Fibroblast of skin of back (primary cell): ENCODE data around the gene SOX18.

Source experiments
- DNase-seq: peaks from one replicate; pipeline ENCODE4 v3.0.0-alpha.2; 2013

SOX18 gene

DNA sequence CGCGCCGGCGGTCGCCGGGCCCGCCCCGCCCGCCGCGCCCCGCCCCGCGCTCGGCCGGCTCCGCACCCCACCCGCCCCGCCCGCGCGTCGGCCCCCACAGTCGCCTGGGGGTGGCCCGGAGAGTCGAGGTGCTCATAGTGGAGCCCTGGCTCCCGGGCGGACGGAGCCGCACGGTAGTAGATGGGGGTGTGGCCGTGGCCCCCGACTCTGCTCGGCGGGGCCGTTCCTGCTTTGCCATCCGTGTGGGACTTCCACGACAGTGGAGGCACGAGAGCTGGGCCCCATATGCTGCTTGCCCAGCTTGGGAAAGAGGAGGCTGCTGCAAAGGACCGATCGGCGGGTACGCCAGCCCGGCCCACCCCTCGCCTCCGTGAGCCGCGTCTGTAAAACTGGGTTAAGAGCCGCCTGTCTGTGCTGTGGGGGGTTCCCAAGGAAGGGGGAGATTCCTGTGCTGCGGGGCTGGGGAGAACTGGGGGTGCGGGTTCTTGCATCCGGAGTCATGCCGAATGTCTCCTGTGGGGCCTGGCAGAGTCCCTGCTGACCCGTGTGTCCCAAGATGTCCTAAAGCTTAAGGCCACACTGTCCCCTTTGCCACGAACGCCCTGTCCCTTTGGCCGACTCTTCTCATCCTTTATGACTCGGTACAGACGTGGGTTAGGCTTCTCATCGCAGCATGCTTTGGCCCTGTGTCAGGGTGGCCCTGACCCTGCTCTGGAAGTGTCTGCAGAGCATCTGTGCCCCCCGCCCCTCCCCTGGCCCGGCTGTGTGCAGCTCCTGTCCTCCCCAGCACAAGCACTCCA is 30.8 kb upstream of the SOX18 start, which contains the start of gene OPRL1:
OPRL1 (plus strand) TSS at position 70 of the 800 bp plus-strand sequence. CDS start 12,639 bp downstream, outside the sequence.
- no peak for DNase-seq

DNA sequence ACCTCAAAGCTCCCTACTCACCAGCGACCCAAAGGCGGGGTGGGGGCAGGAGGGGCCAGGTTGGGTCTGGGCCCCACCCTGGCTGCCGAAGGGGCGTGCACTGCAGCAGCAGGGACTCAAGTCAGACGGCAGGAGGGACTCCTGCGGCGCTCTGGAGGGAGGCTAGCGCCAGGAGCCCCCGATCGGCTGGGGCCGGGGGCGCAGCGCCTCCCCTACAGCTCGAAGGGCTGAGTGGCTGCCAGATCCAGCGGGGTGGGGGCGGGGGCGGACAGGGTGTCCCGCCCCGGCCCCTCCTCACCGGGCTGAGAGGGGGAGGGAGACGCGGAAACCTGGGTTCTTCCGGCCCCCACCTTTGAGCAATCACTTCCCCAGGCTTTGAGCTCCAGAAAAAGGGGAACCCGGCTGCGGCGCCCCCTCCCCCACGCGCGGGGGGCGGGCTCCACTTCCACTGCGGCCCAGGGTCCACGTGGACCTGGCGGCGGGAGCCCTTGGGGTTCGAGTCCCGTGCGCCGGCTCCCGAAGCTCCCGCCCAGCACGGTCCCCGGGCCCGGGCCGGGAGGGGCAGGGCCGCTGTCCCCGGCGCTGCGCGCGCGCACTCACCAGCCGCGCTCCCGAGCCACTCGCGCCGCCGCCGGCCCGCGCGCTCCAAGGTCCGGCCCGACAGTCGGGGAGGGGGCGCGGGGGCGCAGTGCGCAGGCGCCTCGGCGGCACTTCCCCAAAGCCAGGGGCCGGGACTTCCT is 30.0 kb upstream of the SOX18 start, which contains the start of gene RGS19:
RGS19 (minus strand) TSS at position 246 of the 740 bp plus-strand sequence. CDS start 2,632 bp downstream, outside the sequence.
- peak; percentile 76 for DNase-seq

DNA sequence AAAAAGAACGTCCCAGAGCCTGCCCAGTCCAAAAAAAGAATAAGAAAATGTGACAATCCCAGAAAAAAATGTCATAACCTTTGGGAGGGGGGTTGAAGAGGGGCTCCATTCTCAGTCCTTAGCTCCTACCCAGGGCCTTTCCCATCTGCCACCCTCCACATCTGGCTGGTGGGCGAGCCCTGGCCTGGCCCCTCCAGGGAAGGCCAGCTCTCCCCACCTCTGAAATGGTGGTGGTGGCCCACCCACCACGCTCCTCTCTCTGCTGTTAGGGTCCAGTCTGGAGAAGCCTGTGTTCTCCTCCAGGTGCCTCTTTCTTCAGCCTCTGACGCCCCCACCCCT is 29.5 kb upstream of the SOX18 start:
- no peak for DNase-seq

DNA sequence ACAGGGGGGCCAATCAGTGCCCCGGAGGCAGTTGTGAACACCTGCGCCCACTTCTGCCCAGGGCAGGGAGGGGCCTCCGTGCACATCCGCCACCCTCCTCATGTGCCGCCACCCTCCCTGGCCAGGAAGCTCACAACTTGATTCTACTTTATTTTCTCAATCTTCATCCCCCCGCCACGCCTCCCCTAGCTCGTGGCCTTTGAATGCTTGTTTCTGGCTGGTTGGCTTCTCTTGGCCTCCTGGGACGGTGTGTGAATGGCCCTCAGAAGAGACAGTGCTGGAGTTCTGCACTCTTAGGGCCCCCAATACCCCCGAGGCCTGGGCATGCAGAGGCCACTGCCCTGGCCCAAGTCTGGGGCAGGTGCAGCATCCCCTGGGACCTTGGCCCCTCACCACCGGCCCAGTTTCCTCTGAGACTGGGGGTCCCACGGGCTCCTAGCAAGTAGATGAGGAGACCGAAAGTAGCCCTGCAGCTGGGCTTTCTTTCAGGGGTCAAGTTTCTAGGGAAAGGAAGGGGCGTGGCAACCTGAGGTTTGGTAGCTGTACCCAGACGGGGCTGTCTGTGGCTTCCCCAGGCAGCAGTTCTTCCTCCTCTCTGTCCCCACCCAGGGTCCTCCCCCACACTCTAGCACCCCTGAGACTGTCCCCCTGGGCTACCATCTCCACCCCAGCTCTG is 28.6 kb upstream of the SOX18 start:
- DNase-seq = no peak

DNA sequence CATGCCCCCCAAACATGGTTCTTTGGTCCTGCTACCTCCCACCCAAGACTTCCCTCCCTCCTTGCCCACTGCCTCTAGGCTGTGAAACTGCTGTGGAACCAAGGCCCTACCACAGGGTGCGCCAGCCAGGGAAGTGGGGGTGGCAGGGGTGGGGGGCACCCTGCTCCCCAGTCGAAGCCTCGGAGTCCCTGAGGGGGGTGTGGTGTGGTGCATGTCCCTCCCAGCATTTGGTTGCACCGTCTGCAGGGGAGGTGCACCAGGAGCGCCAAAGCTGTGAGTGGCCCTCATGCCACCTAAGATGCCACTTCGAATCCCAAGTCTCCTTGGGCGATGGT is 28.1 kb upstream of the SOX18 start:
- DNase-seq = no peak

DNA sequence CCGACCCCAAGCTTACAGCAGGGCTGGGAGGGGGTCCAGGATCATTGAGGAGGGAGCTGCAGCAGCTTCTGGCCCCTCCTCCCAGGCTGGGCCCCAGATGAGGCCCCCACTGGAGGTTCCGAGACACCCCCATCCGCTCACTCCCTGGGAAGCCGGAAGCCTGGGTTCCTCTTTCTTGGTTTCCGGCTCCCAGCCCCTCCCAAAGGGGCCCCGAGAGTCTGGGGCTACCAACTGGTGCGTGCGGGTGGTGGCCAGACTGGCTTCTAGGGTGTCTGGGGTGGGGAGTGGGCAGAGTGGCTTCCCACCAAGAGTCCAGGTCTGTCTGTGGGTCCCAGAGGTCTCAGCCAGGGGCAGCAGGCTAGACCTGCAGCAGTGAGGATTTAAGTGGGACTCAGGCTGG is 27.7 kb upstream of the SOX18 start:
- no peak for DNase-seq

DNA sequence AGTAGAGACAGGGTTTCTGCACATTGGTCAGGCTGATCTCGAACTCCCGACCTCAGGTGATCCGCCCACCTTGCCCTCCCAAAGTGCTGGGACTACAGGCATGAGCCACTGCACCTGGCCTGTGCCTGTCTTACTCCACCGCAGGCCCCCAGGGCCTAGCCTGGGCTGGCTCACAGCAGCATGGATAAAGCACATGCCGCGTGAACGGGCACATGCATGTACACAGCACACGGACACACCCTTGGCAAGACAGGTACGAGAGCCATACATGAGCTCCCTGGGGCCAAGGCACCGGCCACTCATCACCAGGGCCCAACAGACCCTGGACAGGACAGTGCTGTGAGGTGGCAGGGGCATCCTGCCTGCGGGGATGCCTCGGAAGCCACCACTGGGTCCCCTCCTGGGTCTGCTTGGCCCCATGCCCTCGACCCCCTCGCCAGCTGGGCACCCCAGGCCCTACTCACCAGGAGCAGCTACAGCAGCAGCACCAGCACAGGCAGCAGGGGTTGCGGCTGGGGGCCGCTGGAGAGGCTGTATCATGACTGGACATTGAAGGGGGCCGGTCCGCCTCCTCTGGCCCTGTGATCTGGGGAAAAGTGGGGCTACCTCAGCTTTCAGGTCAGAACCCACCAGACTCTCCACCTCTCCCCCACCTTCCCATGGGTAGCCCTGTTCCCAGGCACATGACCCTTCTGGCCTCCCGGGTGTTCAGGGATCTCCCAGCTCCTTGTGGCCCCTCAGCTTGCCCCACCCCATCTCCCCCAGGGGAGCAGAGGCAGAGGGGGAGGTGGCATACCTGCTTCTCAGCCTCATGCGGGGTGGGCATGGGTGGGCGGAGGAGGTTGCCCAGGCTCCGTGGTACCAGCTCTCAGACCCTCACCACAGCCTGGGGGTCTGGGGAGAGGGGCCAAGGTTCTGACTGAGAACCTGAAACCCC is 26.9 kb upstream of the SOX18 start:
- no peak for DNase-seq

DNA sequence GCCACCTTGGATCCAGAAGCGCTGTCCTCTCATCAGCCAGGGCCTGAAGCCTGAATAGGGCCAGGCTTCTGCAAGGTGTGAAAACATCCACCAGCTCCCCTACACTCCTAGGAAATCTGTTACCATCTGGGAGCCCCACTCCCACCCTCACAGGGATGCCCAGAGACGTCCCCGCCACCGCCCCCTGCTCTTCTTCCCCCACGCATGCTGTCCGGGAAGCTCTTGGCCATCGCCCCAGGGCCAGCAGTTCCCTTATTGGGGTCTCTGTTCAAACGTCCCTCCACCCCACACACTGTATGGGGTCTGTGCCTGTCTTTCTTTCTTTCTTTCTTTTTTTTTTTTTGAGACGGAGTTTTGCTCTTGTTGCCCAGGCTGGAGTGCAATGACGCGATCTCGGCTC is 26.1 kb upstream of the SOX18 start:
- no peak for DNase-seq

DNA sequence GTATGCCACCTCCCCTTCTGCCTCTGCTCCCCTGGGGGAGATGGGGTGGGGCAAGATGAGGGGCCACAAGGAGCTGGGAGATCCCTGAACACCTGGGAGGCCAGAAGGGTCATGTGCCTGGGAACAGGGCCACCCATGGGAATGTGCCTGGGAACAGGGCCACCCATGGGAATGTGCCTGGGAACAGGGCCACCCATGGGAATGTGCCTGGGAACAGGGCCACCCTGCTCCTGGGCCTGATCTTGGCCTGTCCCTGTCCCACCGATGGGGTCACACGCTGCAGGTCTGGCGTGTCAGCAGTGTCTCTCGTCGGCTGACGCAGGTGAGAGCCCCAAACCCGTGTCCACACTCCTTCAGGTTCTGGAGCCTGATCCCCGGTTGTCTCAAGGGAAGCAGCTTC is 25.5 kb upstream of the SOX18 start:
- no peak for DNase-seq

DNA sequence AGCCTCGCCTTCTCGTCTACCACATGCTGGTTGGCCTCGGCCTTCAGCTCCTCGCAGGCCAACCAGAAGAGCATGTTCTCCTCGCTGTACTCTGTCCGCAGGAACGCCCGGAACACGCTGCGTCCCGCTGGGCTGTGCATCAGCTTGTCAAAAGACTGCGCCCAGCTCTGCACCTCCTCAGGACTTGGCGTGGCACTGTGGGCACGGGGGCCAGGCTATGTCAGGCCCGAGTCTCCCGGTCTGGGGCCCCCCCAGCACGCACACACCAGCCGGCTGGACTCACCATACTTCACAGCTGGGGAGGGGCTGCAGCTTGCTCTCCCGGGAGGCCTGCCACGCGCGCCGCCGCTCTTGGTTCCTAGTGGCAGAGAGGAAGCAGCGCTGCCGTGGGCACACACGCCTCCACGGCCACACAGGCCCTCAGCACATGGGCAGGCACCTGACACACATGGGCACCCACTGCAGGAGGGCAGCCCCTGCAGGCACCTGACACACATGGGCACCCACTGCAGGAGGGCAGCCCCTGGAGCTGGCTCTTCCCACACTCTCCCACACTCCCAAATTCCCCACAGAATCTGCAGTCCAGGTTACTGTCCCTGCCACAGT is 24.8 kb upstream of the SOX18 start:
- DNase-seq = no peak

DNA sequence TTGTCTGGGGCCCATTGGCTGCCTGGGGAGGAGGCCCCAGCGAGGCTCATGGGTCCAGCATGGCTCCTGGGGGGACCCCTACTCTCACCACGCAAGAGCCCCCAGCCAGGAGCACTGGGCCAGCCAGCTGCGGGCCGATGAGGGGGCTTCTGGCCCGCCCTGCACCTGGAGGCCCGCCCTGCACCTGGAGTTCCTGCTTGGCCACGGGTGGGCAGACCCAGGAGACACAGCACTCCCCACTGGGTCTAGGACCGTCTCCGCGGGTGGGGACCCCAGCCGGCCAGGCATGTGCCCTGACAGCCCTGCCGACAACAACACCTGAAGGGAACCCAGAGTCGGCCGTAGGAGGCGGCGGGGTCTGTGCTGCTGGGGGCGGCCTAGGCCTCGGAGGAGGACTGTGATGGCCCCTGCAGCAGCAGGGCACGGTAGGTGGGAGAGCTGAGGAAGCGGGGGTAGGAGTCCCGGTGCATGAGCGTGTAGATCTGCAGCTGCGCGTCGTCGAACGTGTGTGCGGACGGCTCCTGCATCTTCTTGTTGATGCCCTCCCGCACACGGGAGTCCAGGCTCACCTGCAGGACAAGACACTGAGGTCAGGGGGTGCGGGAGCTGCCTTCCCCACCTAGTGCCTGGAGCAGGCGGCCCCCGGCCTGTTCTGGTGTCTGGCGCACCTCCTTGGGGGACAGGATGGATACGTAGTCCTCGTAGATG is 24.2 kb upstream of the SOX18 start:
- no peak for DNase-seq

DNA sequence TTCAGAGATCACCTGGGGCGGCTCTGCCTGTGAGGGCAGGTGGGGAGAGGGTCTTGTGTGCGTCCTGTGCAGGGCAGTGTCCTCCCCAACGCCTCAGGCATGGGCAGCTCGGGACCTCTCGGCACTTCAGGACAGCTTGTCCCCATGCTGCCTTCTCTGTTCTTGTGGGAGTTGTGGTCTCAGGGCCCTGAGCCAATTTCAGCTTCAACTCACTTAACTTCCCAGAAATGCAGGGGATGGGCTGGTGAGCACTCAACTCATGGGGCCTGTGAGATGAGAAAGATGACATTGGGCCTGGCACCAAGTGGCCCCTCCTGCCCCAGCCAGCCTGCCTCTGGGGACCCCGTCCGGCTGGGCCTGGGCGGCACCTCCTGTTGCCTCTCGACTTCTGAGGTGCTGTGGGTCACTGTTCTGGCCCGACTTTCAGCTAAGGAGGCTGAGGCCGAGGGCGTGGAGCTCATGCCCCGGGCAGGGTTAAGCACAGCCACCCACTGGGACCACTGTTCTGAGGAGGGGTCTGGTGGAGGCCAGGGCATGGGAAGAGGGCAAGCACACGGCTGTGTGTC is 23.1 kb upstream of the SOX18 start:
- DNase-seq = no peak

DNA sequence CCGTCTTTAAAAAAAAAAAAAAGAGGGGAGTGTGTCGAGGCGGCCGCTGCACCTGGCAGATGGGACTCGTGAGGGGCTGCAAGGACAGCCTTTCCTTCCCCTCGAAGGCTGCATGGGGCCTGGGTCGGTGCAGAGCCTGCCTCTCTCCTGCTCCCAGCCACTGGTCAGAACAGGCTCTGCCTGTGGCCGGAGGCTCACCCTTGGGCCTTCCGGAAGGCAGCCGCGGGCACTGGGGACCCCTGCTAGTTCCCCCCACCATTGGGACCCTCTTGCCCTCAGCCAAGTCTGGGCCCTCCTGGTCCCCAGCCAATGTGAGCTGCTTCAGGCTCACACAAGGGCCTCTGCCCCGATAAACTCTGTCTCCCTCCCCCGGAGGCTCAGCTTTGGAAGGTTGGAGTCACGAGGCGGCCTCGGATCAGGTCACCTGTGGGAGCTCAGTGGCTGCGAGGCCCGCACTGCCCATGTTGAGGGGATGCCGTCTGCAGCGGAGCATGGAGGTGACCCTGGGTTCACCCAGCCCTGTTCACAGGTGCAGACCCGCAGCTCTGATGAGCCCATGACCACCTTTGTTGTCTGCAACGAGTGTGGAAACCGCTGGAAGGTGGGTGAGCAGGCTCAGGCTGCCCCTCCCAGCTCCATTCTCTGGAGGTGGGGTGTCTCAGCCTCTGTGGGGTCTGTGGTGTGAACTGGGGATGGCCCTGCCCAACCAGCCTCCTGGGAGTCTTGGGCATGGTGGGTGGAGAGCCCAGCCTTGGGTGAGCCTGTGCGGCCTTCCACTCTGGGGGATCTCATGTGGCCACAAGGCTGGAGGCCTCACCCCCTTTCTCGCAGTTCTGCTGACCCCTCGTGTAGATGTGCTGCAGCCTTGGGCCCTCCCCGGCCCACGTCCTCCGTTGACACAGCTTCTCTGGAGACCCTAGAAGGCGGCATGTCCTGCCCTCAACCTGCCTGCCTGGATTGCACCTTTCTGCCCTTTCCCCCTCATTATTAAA is 22.2 kb upstream of the SOX18 start:
- no peak for DNase-seq

DNA sequence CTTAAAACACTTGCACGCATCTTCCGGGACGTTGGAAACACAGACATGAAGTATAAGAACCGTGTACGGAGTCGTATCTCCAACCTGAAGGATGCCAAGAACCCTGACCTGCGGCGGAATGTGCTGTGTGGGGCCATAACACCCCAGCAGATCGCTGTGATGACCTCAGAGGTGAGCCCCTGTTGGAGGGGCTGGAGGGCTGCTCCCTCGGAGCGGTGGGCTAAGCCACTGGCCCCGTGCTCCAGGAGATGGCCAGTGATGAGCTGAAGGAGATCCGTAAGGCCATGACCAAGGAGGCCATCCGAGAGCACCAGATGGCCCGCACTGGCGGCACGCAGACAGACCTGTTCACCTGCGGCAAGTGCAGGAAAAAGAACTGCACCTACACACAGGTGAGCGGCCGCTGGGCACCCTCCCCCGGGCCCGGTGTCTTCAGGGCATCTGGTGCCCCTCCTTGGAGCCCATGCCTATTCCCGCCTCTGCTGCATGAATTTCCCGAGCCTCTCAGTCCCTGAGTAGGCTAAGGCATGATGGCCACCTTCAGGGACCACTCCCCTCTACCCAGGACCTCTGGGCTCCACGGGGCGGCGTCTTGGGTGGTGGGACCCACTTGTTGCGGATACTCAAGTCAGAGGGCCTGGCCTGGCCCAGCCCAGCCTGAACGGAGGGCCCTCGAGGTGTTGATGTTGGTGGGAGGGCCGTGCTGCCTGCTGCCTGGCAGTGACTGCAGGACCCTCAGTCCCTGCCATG is 21.0 kb upstream of the SOX18 start:
- DNase-seq = no peak

DNA sequence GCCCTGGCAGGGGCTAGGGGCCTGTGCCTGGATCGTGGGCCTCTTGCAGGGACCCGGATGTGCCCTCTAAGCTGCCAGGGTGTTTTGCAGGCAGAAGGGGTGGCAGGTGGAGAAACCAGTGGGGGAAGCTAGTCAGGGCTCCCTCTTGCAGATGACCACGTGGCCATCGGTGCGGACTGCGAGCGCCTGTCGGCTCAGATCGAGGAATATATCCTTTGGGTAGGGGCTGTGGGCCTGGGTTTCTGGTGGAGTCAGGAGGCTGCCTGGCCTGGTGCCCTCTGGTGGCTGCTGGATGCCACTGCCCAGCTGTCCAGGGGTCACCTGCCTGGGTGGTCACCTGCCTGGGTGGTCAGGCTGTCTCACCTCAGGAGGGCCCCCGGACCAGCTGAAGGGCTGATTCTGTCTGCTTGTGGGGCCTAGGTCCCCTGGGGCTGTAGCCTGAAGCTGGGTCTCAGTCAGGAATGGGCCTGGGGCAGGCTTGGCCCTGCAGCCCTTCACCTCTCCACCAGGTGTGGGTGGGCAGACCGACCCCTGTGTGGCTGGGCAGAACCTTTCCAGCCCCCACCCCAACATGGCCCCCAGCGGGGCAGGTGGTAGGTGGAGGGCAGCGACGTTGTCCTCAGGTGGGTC is 20.3 kb upstream of the SOX18 start:
- DNase-seq = no peak

DNA sequence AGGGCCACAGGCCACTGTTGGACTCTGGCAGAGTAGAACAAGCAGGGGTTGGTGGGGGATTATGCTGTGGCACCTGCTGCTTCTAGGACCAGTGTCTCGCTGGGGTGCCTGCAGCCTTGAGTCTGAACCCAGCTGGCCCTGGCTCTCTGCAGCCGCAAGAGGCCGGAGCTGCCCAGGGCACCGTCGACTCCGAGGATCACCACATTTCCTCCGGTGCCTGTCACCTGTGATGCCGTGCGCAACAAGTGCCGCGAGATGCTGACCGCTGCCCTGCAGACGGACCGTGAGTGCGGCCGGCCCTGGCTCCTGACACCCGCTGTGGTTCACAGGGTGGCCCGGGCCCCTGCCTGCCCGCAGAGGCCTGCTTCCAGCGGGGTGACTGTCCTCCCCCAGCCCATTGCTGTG is 19.8 kb upstream of the SOX18 start:
- DNase-seq = no peak

DNA sequence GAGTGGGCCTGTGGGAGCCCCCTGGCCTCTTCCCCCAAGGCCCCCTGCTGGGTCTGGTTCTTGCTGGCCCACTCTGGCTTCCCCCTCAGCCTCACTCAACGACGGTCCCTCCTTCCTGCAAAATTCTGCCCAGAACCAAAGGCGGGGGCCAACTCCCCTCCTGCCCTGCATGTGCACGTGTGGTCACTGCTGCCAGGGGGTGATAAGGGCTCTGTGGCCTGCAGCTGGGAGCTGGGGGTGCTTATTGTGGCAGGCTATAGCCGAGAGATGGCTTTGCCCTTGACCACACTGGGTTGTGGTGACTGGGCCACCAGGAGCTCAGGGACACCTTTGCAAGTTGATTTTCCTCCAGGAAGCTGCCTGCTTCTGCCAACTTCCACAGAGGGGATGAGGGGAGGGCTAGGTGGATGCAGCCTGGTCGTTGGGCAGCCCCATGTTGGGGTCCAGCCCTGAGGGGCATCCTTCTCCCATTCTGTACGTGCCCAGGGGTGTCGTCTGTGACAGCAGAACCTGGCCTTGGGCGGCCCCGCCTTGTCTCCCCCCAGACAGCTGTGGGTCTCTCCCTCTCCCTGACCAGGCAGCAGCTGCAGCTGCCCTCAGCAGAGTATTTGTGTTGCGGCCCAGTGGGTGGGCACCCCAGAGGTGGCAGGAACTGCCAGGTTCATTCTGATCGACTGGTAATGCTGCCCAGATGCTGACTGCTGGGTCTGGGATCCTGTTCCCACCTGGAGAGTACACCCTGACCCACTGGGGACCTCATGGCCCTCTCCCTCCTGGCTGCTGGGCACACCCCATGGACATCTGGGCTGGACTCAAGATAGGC is 19.2 kb upstream of the SOX18 start:
- DNase-seq = no peak
